ENCODE data around the gene CACNA2D3.

The CACNA2D3 gene

DNA sequence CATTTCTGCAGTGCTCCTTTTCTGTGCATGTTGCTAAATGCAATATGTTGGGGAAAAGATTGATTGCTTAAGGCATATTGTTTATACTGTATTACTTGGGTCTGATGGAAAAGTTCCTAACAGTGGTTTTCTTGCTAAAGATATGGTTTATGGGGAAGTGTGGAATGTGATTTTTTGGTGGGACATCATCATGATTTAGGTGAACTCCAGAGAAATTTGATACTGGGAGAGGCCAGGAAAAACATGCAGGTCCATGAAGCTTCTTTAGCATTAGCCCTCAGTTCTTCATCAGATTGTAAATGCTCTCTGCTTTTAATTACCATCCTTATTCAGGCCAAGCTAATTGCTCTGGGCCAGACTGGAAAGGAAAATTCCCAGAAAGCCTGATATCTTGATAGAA, 658.0 kb downstream of the CACNA2D3 start:
- no peak for FAIRE-seq
- DNase-seq (ENCODE audit: low spot score): no peak

DNA sequence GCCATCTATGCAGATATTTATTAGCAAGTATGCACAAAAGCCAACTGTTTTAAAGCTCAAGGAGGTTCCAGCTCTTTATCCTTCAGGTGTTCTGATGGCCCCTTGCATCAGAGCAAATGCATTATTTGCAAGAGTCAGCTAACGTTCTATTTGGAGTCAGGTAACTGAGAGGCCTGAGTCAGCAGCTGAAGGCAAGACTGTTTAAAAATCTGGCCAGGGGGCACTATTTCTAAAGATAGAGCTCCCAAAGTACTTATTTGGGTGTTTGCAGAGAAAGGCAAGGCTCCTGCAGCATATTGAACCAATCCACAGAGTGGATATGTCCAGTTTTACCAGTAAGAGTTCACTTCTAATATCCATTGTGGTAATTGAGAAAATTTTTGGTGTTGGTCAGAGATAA, 659.4 kb downstream of the CACNA2D3 start:
- FAIRE-seq (no peak), DNase-seq (ENCODE audit: low spot score) (no peak)

DNA sequence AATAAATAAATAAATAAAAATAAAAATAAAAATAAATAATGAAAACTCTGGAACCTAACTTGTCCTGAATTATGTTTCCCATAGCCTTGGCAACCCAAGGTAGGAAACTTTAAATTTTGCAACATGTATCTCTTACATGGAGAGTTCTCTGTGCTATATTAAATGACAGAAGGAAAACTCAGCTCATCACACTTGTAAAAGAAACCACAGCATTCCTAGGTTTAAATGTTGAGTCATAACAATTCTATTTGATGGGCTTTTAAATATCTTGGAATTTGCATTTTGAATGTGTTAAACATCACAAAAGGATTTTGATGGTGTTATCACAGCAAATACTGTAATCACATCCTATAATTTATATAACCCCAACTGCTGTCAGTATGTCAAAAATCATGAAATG, 661.3 kb downstream of the CACNA2D3 start:
- DNase-seq (ENCODE audit: low spot score) (peak; percentile 23), FAIRE-seq (no peak)

DNA sequence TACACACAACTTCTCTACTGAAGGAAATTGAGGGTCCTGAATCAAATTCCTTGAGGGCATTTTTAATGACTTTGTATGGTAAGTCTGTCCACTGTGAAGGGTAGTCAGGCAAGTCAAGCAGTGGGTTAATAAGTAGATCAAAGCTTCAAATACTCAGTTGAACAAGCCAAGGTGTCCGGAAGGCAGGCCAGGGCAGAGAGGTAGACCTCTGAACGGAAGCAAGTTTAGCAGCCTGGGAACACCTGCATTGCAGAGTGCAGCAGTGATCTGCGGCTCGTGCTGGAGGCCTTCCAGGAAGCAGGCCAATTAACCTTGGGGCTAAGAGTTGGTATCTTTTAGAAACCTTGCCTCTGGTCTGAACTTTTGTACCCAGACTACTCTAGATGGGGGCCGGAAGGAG, 661.7 kb downstream of the CACNA2D3 start:
- peak; percentile 43 for DNase-seq (ENCODE audit: low spot score)
- FAIRE-seq: no peak

DNA sequence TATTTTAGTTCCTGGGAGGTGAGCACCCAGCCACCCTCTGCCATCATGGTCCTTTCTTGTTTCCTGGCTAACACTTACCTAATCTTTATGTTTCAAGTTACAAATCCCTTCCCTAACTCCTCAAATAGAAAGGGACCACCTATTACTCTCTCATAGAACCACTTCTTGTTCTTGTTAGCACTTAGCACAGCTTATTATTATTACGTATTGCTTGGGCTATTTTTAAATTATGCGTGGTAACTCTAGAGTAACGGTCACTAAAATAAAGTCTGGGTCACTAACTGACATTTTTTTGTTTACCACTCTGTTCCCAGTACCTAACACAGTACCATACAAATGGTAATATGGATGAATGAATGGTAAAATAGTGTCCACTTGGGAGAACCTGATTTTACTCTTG, 663.6 kb downstream of the CACNA2D3 start:
- DNase-seq (ENCODE audit: low spot score): no peak
- FAIRE-seq: no peak

DNA sequence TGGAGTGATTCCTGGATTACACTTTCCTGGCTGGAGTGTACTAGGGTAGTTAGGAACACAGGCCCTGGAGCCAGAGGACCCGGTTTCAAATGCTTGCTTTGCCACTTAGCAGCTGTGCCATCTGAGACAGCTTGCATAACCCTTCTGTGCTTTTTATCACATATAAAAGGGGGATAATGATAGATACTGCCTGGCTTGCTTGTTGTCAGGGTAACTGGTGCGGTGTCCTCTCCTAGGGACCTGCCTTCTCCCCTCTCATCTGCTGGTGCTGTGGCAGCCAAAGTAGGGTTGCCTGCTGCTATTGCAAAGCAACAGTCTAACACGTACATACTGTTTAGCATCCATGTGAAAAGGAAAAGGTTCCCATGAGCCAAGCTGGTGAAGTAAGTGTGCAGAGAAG, 667.7 kb downstream of the CACNA2D3 start:
- DNase-seq (ENCODE audit: low spot score): no peak
- FAIRE-seq: no peak

DNA sequence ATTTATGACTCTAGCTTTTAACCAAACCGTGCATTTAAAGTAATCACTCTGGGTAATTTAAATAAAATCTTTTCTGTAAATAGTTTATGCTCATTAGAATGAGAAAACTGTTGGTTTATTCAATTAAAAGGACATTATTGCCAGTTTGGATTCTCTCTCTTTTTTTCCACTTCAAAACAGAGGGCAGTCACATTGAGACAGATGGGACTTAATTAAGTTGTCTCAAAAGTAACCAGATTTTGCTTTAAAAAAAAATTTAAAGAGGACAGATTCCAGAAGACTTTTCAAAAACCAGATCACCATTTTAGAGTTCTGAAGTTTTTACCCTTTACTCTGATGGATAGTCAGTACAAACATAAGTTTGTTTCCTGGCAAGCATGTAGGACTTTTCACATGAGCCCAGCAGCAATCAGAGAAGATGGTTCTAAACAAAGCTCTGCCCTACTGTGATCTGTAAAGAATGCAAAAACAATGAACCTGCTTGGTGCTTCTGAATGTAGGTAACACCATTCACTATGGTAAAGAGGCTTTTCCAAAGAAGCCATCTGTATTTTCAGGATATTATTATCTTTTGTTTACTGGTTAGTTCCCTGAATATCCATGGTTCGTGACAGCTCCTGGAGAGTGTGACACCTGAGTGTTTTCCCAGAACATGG, 669.3 kb downstream of the CACNA2D3 start:
- no peak for FAIRE-seq
- no peak for DNase-seq (ENCODE audit: low spot score)

DNA sequence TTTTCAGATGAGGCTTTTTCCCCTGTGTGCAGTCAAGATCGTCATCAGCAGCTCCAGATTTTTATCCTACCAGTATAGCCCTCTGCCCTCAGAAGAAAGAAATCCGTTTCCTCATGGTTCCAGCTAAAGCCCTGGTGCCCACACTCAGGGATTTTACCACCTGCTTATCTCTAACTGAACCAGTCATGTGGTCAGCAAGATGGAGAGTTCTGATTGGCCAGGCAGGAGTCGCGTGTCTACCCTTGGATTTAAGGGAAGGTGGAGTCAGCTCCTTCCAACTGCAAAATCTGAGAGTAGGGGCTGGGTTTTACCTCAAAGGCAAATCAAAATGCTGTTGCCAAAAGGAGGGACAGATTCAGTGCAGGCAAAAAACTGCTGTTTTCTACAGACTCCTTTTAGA, 670.2 kb downstream of the CACNA2D3 start:
- FAIRE-seq (no peak), DNase-seq (ENCODE audit: low spot score) (no peak)

DNA sequence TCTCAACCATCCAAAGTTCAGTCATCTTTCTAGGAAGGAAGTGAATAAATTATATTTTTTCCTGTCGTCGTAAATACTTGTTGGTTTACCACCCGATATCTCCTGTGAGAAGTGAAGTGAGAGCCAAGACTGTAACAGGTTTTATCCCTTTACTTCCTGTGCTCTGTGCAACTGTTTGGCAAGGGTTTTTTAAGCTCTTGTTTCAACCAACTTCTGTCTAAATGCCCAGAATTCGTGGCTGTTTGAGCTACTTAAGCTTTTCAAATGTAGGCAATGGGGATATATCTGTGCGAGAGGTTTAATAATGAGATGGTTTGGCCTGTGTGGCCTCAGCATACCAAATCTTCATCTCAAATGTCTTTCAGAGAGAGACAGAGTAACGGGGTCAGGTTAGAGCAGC, 670.8 kb downstream of the CACNA2D3 start:
- FAIRE-seq: no peak
- no peak for DNase-seq (ENCODE audit: low spot score)

DNA sequence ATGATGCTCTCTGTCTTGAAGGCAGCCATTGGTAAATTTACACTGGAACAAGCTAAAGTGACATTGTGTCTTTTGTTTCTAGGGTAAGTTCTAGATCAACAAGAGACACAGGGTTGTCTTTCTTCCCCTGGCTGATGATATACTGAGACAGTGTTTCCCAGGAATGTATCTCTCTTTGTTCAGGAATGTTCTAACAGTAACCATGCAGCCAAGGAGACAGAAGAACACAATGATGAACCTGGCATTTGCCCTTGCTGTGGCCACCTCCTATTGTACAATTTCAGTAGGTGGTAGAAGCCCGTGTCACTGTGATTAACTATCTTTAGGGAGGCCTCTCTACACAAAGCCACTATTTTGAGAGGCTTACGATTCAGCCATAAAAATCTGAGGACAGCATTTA, 674.8 kb downstream of the CACNA2D3 start:
- FAIRE-seq (no peak), DNase-seq (ENCODE audit: low spot score) (no peak)

DNA sequence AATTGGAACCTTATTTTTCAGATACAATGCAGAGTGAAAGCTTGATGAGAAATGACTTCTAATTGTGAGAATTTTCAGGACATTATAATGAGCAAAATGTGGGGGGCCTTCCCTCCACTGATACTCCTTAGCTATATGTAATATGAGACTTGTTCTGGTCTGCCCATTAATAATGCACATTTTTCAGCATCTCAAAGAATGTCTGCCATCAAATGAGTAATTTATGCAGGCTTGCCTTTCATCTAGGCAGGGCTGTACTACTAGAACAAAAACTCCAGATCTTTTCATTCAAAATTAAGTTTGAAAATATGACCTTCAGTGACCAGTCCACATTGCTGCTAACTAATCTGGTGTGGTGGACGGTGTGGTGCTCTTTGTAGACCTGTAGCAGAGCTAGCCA, 678.1 kb downstream of the CACNA2D3 start:
- FAIRE-seq (no peak), DNase-seq (ENCODE audit: low spot score) (no peak)

DNA sequence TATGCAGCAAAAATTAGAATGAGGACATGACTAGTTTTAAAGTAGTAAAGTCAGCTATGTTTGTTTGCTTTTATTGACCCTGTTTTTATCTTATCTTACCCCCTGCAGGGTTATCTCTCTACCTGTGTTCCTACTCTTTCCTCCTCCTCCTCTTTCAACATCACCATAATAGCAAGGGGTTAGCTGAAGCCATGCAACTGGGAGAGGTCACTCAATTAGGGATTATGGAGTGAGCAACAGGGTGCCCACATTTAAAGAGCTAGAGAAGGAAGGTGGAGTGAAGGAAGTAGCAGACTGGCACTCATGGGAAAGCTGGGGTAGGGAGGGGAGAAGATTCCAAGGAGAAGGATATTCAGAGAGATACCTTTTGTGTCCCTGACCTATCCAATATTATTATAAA, 679.6 kb downstream of the CACNA2D3 start:
- FAIRE-seq: no peak

DNA sequence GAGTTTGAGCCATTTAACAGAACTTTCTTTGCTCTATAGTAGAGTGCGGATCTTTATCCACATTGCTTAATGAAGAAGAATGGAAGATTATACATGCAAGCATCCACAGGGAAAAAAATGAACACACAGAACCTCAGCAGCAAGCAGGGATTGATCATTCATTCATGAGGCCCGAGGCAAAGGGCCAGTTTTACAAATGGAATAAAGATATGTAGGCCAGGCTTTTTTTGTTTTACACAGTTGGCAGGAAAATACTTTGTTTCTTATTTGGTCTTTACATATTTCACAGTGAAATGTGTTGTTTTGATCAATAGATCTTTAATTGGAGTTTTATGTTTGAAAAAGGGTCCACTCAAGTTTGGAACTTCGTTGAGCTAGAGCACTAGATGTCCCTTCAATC, 688.0 kb downstream of the CACNA2D3 start:
- no peak for DNase-seq (ENCODE audit: low spot score)
- no peak for FAIRE-seq

More for the DNA sequence above, 679.6 kb downstream of the CACNA2D3 start:
- no peak for DNase-seq (ENCODE audit: low spot score)

DNA sequence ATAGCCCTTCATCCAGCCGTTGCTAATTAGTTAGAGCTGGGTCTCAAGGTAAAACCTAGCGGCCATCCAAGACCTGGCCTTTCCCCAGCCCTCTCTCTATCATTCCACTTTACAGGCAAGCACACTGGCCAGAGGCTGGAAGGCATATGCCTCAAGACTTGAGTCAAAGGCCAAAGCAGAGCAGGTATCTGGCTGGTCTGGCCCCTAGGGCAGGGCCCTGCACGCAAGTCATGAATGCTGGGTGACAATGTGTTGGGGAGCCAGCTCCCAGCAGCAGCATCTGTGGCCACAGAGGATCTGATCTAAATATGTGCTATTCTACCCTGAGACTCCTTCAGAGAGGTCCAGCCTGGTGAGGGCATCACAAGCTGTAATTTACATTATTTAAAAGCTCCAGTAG, 691.9 kb downstream of the CACNA2D3 start:
- FAIRE-seq: no peak
- no peak for DNase-seq (ENCODE audit: low spot score)

DNA sequence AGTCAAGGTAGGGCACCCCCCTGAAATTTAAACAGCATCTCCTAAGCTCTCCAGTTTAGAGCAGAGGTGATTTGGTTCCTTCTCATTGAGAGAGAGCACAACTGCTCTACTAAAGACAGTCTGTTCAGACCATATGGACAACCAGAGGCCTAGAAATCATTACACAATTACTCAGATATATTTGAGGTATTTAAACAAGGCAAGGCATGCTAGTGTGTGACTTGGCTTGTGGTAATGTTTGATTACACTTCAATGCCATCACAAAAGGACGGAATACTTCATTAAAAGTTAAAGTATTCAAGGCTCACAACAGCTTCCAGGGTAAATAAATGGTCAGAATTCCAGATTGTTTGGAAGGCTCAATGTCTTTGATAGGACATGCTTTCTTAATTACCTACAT, 695.3 kb downstream of the CACNA2D3 start:
- DNase-seq (ENCODE audit: low spot score) (no peak), FAIRE-seq (no peak)

DNA sequence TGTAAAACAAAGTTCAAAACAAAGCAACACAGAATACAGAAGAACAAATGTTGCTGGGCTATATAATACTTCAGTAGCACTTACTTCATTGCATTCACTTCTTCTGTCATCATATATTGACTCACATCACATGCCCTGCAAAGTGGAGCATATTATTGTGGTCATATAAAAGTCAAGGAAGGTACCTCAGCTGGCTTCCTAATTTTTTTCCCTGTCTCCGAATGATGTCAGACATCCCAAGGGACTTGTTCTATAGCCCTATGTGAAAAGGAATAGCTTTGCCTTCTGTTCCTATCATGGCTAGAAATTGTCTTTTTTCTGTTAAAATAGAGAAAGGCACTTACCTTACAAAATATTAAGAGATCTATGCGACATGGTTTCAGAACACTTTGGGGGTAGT, 696.1 kb downstream of the CACNA2D3 start:
- no peak for FAIRE-seq
- no peak for DNase-seq (ENCODE audit: low spot score)

DNA sequence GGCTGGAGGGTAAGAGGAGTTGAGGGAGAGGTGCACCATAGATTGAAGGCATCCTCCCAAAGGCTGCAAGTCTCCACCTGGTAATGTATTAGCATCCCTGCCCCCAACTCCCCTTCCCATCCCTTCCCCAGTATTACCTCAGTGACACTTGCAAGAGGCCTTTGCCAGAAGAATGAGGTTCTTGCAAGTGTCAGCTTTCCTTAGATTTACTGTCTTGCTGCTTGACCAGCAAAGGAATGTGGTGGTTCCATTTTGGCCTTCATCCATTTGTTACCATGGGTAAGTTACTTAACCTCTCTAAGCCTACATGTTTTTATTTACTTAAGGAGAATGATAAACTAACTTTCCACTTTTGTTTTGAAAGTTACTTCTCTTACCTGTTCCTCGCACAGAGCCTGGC, 696.6 kb downstream of the CACNA2D3 start:
- no peak for DNase-seq (ENCODE audit: low spot score)
- FAIRE-seq: no peak

DNA sequence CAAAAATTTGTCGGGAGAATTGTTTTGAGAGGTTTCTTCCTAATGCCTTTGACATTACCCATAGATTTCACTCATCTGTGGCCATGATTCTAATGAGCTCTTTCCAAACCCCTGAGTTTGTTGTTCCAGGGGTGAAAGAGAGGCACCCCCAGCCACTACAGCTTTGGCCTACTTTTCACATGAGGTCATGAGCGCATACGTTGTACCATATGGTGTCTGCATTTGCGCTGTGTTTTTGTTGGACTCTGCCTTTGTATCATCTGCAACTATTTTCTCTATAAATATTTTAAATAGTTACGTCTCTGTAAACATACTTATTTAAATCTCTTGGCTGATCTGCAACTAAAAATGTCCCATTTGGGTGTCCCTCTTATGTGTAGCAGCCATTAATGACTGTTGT, 697.6 kb downstream of the CACNA2D3 start:
- DNase-seq (ENCODE audit: low spot score): no peak
- no peak for FAIRE-seq

DNA sequence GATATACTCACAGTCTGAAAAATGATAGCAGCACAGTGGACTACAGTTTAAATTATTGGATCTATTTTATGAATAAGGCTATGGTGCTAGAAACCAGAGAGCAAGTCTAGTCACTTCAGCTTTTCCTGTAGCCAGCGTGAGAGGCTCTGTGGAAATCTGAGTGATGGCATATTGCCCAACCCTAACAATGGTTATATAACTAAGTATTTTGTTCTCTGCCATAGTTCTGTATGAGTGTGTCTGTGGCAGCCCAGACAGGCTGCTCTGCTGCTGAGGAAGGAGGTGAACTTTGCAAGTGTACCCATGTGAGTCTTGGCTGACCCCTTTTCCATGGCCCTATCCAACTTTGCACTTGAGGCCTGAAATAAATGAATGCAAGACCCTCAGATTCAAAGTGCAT, 699.9 kb downstream of the CACNA2D3 start:
- FAIRE-seq: no peak
- DNase-seq (ENCODE audit: low spot score): no peak

DNA sequence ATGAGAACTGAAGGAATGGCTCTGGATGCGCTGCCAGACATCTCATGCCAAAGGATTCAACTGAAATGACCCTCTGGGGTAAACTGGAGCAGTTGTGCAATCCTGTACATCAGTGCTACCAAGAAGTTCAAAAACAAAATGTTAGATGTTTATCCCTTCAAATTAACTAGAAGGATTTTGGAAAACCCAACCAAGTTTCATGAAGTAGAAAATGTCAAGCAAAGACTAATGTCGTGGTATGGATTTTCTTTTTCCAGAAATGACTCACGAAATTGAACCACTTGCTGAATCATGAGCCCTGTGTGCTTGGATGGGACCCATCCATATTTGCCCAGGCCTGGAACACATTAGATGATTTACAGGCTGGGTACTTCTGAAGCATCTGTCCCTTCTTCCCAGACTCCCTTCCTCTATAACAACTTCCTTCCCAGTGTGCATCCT, 703.9 kb downstream of the CACNA2D3 start:
- DNase-seq (ENCODE audit: low spot score): no peak
- no peak for FAIRE-seq

DNA sequence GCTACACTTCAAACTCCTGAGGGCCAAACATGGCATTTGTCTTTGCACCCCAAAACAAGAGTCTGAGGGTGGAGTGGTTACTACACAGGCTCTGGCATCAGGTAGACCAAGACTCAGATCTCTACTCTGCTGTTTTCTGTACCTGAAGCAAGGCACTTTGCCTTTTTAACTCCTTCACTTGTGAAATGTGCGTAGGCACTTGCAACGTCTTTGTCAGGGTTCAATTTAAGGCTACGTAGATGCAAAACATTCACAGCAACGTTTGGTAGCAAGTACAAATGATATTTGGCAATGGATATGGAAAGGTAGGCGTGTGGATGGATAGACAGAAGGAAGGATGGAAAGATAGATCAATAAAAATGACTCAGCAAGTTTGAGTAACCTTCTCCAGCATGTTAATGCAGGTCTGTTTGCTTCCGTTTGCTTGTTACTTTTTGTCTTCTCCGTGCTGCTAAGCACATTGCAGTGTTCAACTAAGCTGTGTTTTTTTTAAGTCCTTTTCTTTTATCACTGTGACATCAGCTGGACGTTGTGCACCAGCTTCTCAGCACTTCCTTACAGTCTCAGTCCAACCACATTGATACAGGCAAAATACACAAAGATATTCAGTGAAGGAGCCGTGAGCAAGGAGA, 704.8 kb downstream of the CACNA2D3 start:
- DNase-seq (ENCODE audit: low spot score) (no peak), FAIRE-seq (no peak)

DNA sequence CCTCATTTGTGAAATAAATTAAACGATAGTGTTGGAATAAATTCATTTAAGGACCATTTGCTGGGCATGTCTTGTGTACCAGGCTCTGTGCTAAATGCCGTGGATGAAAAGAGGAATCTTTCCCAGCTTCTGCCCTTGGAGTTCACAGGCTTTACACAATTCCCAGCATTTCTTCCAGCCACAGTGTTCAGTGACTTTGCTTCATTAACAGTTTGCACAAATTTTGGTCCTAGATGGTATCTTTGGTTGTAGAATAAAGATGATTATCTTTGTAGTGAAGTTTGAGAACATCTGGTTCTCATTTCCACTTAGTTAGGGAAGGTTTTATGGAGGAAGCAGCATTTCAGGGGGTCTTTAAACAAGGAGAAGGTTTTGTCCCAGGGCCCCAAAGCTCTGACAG, 705.4 kb downstream of the CACNA2D3 start:
- DNase-seq (ENCODE audit: low spot score): no peak
- no peak for FAIRE-seq

DNA sequence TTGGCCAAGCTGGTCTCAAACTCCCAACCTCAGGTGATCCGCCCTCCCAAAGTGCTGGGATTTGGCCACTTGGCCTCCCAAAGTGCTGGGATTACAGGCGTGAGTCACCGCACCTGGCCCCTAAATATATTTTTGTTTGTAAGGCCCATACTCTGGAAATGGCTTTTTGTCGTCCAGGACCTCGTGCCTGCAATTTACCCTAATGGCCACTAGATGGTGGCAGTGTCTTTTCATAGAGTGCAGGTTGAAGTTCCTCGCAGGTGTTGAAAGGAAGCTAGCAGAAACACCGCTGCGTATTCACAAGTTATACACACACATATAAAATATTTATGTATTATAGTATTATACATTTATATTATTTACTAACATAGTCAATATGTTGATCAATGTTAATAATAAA, 708.3 kb downstream of the CACNA2D3 start:
- FAIRE-seq (no peak), DNase-seq (ENCODE audit: low spot score) (peak; percentile 52)

DNA sequence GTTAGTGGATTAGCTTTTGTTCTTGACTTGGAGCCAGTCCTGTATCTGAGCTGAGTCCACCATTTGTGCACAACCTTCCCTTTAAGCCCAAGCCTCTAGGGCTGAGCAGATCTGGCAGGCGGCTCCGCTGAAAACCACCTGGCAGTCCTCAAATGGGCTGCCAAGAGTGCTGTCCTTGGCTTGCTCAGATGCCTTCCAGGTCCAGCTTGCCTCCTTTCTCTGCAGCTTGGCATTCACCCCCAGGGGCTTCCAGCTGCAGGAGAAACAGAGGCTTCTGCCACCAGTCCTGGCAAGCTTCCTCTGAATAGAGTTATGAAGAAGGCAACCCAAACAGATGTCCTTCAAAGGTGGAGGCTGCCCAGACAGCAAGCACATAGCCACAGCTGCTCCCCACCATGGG, 708.8 kb downstream of the CACNA2D3 start:
- FAIRE-seq: no peak
- no peak for DNase-seq (ENCODE audit: low spot score)
